AG08395 (cell line): ENCODE results near the gene LHFPL2.

ENCODE experiments used
- DNase-seq: peaks from one replicate; pipeline ENCODE4 v3.0.0; 2012; ENCODE audit warnings: mixed read lengths, low spot score

LHFPL2 gene

GRCh38 chr5:78544561-78545201 lies 103.9 kb downstream of the LHFPL2 start:
- peak; percentile 65 for DNase-seq

GRCh38 chr5:78543916-78544315 lies 104.7 kb downstream of the LHFPL2 start:
- no peak for DNase-seq

GRCh38 chr5:78543292-78543691 lies 105.3 kb downstream of the LHFPL2 start:
- DNase-seq, result no peak

GRCh38 chr5:78542321-78542840 lies 106.2 kb downstream of the LHFPL2 start:
- DNase-seq, result no peak

- DNase-seq, result no peak
These were observed 107.4 kb downstream of the LHFPL2 start for GRCh38 chr5:78541086-78541654.

GRCh38 chr5:78540335-78541085 lies 108.1 kb downstream of the LHFPL2 start:
- DNase-seq, result no peak

GRCh38 chr5:78538240-78538850 lies 110.2 kb downstream of the LHFPL2 start:
- no peak for DNase-seq

- peak; percentile 61 for DNase-seq
These were observed 110.8 kb downstream of the LHFPL2 start for GRCh38 chr5:78537821-78538220.

GRCh38 chr5:78537411-78537810 lies 111.2 kb downstream of the LHFPL2 start:
- no peak for DNase-seq

GRCh38 chr5:78536661-78537196 lies 111.8 kb downstream of the LHFPL2 start:
- DNase-seq, result no peak

- no peak for DNase-seq
These were observed 113.7 kb downstream of the LHFPL2 start for GRCh38 chr5:78534905-78535200.

- no peak for DNase-seq
These were observed 114.2 kb downstream of the LHFPL2 start for GRCh38 chr5:78534148-78534904.

- no peak for DNase-seq
These were observed 115.2 kb downstream of the LHFPL2 start for GRCh38 chr5:78533356-78533755.

GRCh38 chr5:78530342-78531096 lies 118.1 kb downstream of the LHFPL2 start:
- no peak for DNase-seq

GRCh38 chr5:78527925-78528324 lies 120.6 kb downstream of the LHFPL2 start:
- no peak for DNase-seq

GRCh38 chr5:78527054-78527859 lies 121.3 kb downstream of the LHFPL2 start:
- DNase-seq, result peak; percentile 84

GRCh38 chr5:78526049-78526525 lies 122.5 kb downstream of the LHFPL2 start:
- peak; percentile 62 for DNase-seq

- no peak for DNase-seq
These were observed 125.0 kb downstream of the LHFPL2 start for GRCh38 chr5:78523314-78524193.
